HCT116 (cell line): ENCODE data around the gene GSTA4.
"Not testable (repeated sequence)": the region's sequence is repeated elsewhere in the genome, so short reads cannot be mapped to it uniquely, and the experiment has no call there.

Experiments used
- ATF3 ChIP-seq: IDR thresholded peaks from 2 replicates; pipeline ENCODE4 v1.6.1; 2012
- CTCF ChIP-seq, 3 experiments: fragments of 200-600 bp in 1 of 3; sonication (generic) in 1 of 3; IDR thresholded peaks in 2 of 3; conservative IDR thresholded peaks in 1 of 3; 2 replicates each; pipeline ENCODE4 v1.5.1; 2012 to 2017; ENCODE audit warnings: low read depth in 2 of 3, low read length in 2 of 3, antibody characterized with exemption in 1 of 3, borderline replicate concordance in 1 of 3, control low read depth in 1 of 3, mild to moderate bottlenecking in 1 of 3, mixed read lengths in 1 of 3, mixed run types in 1 of 3, moderate library complexity in 1 of 3; ENCODE audit not compliant: insufficient read depth in 1 of 3
- EGR1 ChIP-seq: IDR thresholded peaks from 2 replicates; pipeline ENCODE4 v1.6.1; 2012; ENCODE audit warnings: low read depth
- EZH2 ChIP-seq: fragments of 200-600 bp; sonication (generic); IDR thresholded peaks from 2 replicates; pipeline ENCODE4 v1.6.1; 2017; ENCODE audit warnings: antibody characterized with exemption, mixed run types
- EZH2phosphoT487 ChIP-seq: fragments of 200-600 bp; IDR thresholded peaks from 2 replicates; pipeline ENCODE4 v1.6.1; 2018; ENCODE audit warnings: antibody characterized with exemption, borderline replicate concordance
- FOSL1 ChIP-seq: IDR thresholded peaks from 2 replicates; pipeline ENCODE4 v1.6.1; 2012; ENCODE audit warnings: low read depth
- MAX ChIP-seq: IDR thresholded peaks from 2 replicates; pipeline ENCODE4 v1.6.1; 2012
- POLR2A ChIP-seq: IDR thresholded peaks from 2 replicates; pipeline ENCODE4 v1.7.0; 2011; ENCODE audit warnings: borderline replicate concordance; ENCODE audit not compliant: insufficient read depth, insufficient read length; ENCODE audit errors: extremely low read depth
- POLR2AphosphoS5 ChIP-seq: IDR thresholded peaks from 2 replicates; pipeline ENCODE4 v1.6.1; 2011; ENCODE audit warnings: mild to moderate bottlenecking, low read depth, low read length, moderate library complexity
- REST ChIP-seq: IDR thresholded peaks from 2 replicates; pipeline ENCODE4 v1.6.1; 2012; ENCODE audit warnings: low read depth
- SIN3A ChIP-seq: IDR thresholded peaks from 2 replicates; pipeline ENCODE4 v1.6.1; 2012; ENCODE audit warnings: low read depth
- SRF ChIP-seq: IDR thresholded peaks from 2 replicates; pipeline ENCODE4 v1.6.1; 2012; ENCODE audit warnings: low read depth
- ZBTB33 ChIP-seq: IDR thresholded peaks from 2 replicates; pipeline ENCODE4 v1.6.1; 2011; ENCODE audit warnings: mild to moderate bottlenecking, low read length, moderate library complexity; ENCODE audit not compliant: insufficient replicate concordance; ENCODE audit errors: extremely low read depth

- TF ChIP-seq SRF; POLR2AphosphoS5; EZH2; MAX; CTCF (IDR thresholded peaks at IDR 0.05 in 2 of 3, conservative IDR thresholded peaks at IDR 0.05 in 1 of 3; ENCODE audit: borderline replicate concordance in 1 of 3, insufficient read depth in 1 of 3, low read depth in 2 of 3, low read length in 2 of 3); FOSL1; EGR1; REST; SIN3A; EZH2phosphoT487; ZBTB33; ATF3; POLR2A: not testable (repeated sequence)
These were observed 13.2 kb upstream of the GSTA4 start for GRCh38 chr6:53008192-53008687.
